Breast epithelium (tissue), 4 donors: ENCODE results near the gene PSD2. TPM values are rescaled to one million over a fixed set of nuclear protein-coding genes. Genes with fewer than 3 reads are reported as not detected.

ENCODE experiments used
- DNase-seq, 2 donors: peaks; one replicate each; pipeline ENCODE4 v3.0.0-alpha.2; 2019; ENCODE audit warnings: low spot score in 2 of 2
- H3K27ac ChIP-seq, 2 donors: fragments of 200-600 bp; sonication (generic) in 1 of 2; one replicate each; pipeline ENCODE4 v1.5.1; 2016 to 2019; ENCODE audit warnings: mild to moderate bottlenecking in 1 of 2
- H3K27me3 ChIP-seq, 2 donors: fragments of 200-600 bp; sonication (generic) in 1 of 2; one replicate each; pipeline versions ENCODE4 v1.5.1 to v1.6.0; 2017 to 2019; ENCODE audit warnings: control low read depth in 1 of 2, mild to moderate bottlenecking in 1 of 2
- H3K36me3 ChIP-seq: fragments of 200-600 bp; one replicate; pipeline ENCODE4 v1.5.1; 2019
- H3K4me1 ChIP-seq, 2 donors: fragments of 200-600 bp; sonication (generic); one replicate each; pipeline ENCODE4 v1.5.1; 2016 to 2019; ENCODE audit warnings: control low read depth in 1 of 2
- H3K4me3 ChIP-seq, 3 donors: fragments of 200-600 bp; sonication (generic); 1 replicate in 2 of 3; 2 replicates in 1 of 3; pipeline ENCODE4 v1.5.1; 2016 to 2019; ENCODE audit warnings: mild to moderate bottlenecking in 3 of 3, moderate library complexity in 2 of 3
- H3K9me3 ChIP-seq, 2 donors: fragments of 200-600 bp; sonication (generic) in 1 of 2; one replicate each; pipeline ENCODE4 v1.5.1; 2016 to 2019; ENCODE audit warnings: control low read depth in 1 of 2
- POLR2A ChIP-seq: fragments of 450-650 bp; IDR thresholded peaks from one replicate; pipeline ENCODE4 v1.6.1; 2016; ENCODE audit warnings: antibody characterized with exemption, mild to moderate bottlenecking, moderate library complexity
- POLR2AphosphoS5 ChIP-seq, 3 donors: sonication (generic); formaldehyde crosslinking; IDR thresholded peaks; one replicate each; pipeline ENCODE4 v1.6.1; 2017; ENCODE audit warnings: antibody characterized with exemption in 3 of 3
- intact Hi-C: fragments of 100-400 bp; cut with DNase I; formaldehyde crosslinking; loops from one replicate; pipeline ENCODE4 v1.15.1; 2023; ENCODE audit warnings: low total_unique reads
- total RNA-seq, 3 donors: library from RNA; depleted of rRNA; stranded (reverse); fragments of >200 nt; gene quantifications; one replicate each; pipeline ENCODE4 v1.1.0, GENCODE V29; 2016
- TF ChIP-seq, protein P1 (sequence below), 3 donors: fragments of 450-650 bp; IDR thresholded peaks; one replicate each; pipeline ENCODE4 v1.5.1; 2016 to 2017; ENCODE audit warnings: antibody characterized with exemption in 3 of 3, mild to moderate bottlenecking in 3 of 3, moderate library complexity in 3 of 3

Gene PSD2
- total RNA-seq, 3 donors from 2014 or later = 0.66 to 1.8 TPM; not detected in 1

GRCh38 chr5:139842321-139842720 is 46.7 kb downstream of the PSD2 start:
- Histone ChIP-seq H3K4me1 (no peaks in the 10 kb centered on the region), H3K27me3 (no peaks in the 10 kb centered on the region), H3K9me3 (no peaks in the 10 kb centered on the region), H3K4me3 (no peak overlapping the region), H3K36me3 (no peaks in the 10 kb centered on the region), H3K27ac (no peak overlapping the region)
- no peak for TF ChIP-seq POLR2AphosphoS5 (IDR thresholded peaks at IDR 0.05)
- intact Hi-C loops = no loop called here
- no peak for DNase-seq

DNA sequence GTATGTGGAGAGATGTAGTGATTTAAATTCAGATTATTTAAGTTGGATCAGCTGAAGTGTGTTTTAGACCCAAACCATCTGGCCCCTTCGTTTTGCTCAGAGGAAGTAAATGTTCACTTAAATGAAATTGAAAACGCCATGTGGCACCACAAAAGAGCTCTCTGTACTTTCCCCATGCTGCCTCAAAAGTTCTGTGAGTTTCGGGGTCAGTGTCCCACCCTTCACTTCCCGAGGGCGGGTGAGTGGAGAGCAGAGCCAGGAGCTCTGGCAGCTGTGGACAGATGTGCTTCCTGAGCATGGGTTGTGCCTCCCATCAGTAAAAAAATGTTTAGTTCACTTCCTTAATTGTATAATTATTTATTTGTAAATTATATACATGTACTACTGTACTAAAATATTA is 48.4 kb downstream of the PSD2 start:
- Histone ChIP-seq H3K27ac (no peak overlapping the region), H3K9me3 (no peaks in the 10 kb centered on the region), H3K4me3 (no peak overlapping the region), H3K36me3 (no peaks in the 10 kb centered on the region), H3K4me1 (no peaks in the 10 kb centered on the region), H3K27me3 (no peaks in the 10 kb centered on the region)
- no peak for DNase-seq
- intact Hi-C loops = no loop called here
- TF ChIP-seq POLR2A (no peak), POLR2AphosphoS5 (IDR thresholded peaks at IDR 0.05) (no peak)
- TF ChIP-seq, protein P1, sequence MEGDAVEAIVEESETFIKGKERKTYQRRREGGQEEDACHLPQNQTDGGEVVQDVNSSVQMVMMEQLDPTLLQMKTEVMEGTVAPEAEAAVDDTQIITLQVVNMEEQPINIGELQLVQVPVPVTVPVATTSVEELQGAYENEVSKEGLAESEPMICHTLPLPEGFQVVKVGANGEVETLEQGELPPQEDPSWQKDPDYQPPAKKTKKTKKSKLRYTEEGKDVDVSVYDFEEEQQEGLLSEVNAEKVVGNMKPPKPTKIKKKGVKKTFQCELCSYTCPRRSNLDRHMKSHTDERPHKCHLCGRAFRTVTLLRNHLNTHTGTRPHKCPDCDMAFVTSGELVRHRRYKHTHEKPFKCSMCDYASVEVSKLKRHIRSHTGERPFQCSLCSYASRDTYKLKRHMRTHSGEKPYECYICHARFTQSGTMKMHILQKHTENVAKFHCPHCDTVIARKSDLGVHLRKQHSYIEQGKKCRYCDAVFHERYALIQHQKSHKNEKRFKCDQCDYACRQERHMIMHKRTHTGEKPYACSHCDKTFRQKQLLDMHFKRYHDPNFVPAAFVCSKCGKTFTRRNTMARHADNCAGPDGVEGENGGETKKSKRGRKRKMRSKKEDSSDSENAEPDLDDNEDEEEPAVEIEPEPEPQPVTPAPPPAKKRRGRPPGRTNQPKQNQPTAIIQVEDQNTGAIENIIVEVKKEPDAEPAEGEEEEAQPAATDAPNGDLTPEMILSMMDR (IDR thresholded peaks at IDR 0.05) = no peak

- no peaks in the 10 kb centered on the region for H3K27me3 ChIP-seq
- peak in 1 of 2 donors; percentile 66 for DNase-seq
- H3K36me3 ChIP-seq = no peaks in the 10 kb centered on the region
- intact Hi-C loops = loop anchor here (5.0 kb wide), 1 partner anchor 57 kb away; no protein-coding TSS in a partner anchor
- no peak overlapping the region for H3K4me3 ChIP-seq
- peak overlapping the region in 1 of 2 donors; percentile 0 for H3K27ac ChIP-seq
- no peak for TF ChIP-seq POLR2A
- TF ChIP-seq, protein P1 (IDR thresholded peaks at IDR 0.05) = peak; percentile 19 to 62 (median 53)
- H3K9me3 ChIP-seq = no peaks in the 10 kb centered on the region
- H3K4me1 ChIP-seq = no peaks in the 10 kb centered on the region
Measured at GRCh38 chr5:139844472-139845145, 49.0 kb downstream of the PSD2 start.

- TF ChIP-seq POLR2A (no peak), POLR2AphosphoS5 (IDR thresholded peaks at IDR 0.05) (no peak)
- TF ChIP-seq, protein P1 (IDR thresholded peaks at IDR 0.05) = no peak
- intact Hi-C loops = loop anchor here (5.0 kb wide), 1 partner anchor 59 kb away; no protein-coding TSS in a partner anchor
- Histone ChIP-seq H3K27me3 (no peaks in the 10 kb centered on the region), H3K4me1 (no peaks in the 10 kb centered on the region), H3K9me3 (no peaks in the 10 kb centered on the region), H3K36me3 (no peaks in the 10 kb centered on the region), H3K27ac (peak overlapping the region; percentile 59 to 83), H3K4me3 (no peak overlapping the region)
- DNase-seq = peak in 1 of 2 donors; percentile 86
Measured at GRCh38 chr5:139845846-139846681, 50.5 kb downstream of the PSD2 start.

DNA sequence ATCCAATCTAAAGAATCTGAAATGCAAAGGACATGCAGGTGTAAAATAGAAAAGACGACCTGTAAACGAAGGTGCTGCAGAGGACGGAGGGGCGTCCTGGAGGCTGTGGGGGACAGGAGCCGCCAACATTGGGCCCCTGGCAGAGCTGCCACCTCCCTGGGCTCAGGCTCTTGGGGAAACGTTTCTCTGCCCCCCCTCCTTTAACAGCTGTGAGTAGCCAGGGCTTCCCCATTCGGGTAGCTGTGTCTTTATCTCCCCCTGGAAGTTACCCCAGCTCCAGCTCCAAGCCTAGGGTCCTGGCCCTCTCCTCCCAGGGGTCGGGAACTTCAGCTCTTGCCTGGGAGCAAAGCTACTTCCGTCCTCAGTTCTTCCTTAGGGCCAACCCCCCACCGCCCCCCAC is 51.5 kb downstream of the PSD2 start:
- Histone ChIP-seq H3K4me1 (no peaks in the 10 kb centered on the region), H3K36me3 (no peaks in the 10 kb centered on the region), H3K4me3 (no peak overlapping the region), H3K9me3 (no peaks in the 10 kb centered on the region), H3K27ac (peak overlapping the region; percentile 12 to 83), H3K27me3 (no peaks in the 10 kb centered on the region)
- TF ChIP-seq POLR2AphosphoS5 (IDR thresholded peaks at IDR 0.05) = no peak
- intact Hi-C loops = loop anchor here (5.0 kb wide), 1 partner anchor 60 kb away; no protein-coding TSS in a partner anchor
- no peak for DNase-seq
